ENCODE measurements around the gene KPTN. TPM values are rescaled to one million over a fixed set of nuclear protein-coding genes. Genes with fewer than 3 reads are reported as not detected.

KPTN gene
- 1 to 10 TPM; 4.6 to 6.0 TPM for total RNA-seq
- long read RNA-seq, transcript KPTN-201 (12 exons, 1,691 nt) = major isoform, 5 of 7 reads
- long read RNA-seq, partial matches to known transcripts = 1 of 7 reads
- long read RNA-seq, other reads (novel, unspliced or antisense) = 1 of 7 reads

DNA sequence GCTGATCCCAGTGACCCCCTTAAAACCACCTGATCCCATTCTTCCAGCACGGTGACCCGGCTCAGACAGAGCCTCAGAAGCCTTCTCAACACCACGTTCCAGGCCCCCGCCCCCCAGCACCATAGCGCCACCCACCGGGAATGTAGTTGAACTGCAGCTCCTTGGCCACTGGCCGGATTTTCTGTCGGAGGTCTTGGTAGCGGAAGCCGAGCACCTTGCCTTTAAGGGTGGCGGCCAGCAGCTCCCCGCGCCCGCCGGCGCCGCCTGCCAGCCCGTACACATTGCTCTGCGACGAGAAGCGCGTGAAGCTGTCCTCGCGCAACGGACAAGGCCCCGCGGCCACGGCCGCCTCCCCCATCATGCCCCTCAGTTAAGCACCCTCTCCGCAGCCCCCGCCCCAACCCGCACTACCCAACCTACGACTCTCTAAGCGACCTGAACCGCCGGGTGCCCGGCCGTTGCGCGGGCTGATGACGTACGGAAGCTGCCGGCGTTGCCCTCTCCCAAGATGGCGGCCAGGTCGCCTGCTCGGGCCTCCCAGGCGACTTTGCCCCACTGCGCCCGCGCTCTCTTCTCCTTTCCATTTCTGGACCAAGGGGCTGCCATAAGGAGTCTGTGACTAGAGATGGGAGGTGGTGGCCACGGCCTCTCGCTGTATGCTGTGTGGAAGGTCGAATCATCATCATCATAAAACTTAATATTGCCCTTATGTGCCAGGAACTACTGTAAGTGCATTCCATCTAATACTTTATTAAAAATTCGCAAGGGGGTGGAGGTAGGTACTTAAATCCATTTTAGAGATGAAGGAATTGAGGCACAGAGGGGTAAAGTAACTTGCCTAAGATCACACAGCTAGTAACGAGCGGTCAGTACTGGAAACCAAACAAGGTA, at the start of gene KPTN:
Gene KPTN (minus strand): TSS at position 420 of the 891 bp plus-strand sequence. CDS start 59 bp downstream, at position 361.
- ATAC-seq (peak; percentile 91), DNase-seq (peak; percentile 86 to 91)
- intact Hi-C loops (cut with DNase I, micrococcal nuclease) = no loop called here

DNA sequence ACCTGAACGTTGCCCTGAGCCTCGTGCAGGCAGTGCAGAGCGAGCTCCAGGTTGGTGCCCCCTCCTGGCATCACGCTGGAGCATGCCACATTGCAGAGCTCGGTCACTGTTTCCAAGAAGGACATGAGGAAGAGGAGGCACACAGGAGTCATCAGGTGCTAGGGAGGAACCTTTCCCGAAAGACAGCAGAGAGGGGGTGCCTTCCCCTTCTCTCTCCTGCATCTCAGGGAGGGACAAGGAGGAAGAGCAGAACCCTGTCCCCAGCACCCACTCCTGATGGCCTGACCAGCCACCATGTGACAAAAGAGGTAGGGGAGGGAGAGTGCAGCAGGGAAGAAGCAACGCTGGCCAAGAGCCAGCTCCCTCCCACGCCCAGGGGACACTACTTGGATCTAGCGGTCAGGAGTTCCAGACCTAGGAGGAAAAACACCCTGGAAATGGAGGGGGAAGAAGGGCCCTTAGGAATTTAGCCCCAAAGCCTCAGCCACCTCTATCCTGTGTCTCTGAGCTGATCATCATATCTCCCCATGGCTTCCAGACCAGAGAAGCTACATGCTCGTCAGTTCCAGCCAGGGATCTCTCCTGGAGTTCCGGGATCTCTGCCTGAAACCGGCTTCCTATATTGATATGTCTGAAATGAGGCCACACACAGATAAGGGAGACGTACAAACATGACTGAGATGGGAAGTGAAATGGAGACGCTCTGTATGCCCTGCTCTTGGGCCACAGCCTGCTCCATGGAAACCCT, 47.8 kb upstream of the KPTN start:
- ATAC-seq (no peak), DNase-seq (no peak)
- intact Hi-C loops (cut with DNase I, micrococcal nuclease) = no loop called here

DNA sequence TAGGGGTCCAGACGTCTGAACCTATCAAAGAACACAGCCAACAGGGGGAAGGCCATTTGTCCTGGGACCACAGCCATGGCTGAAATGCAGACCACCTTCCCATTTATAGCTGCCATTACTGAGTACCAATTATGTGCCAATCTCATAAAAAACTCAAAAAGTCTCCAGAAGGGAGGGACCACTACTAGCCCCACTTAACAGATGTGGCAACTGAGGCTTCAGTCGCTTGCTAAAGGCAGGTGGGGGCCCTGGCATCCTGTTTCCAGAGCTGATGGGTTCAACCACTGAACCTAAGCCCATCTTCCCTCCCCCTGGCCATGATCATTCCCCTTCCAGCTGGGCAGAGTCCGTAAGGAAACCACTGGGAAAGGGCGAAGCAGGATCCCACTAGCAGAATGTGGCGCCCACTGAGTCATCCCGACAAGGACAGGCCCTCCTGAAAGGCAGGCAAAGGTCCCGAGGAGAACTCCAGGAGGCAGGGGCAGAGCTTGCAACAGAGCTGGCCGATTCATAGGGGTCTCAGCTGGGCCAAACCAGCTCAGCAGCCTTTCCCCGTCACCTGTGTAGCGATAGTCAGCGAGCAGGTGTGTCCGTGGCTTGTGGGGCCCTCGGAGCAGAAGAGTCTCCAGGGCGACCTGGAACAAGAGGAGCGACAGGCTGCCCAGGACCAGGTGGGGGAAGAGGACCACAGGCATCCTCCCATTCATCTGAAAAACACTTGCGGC, 45.2 kb upstream of the KPTN start:
- intact Hi-C loops (cut with DNase I, micrococcal nuclease) = no loop called here
- DNase-seq (no peak), ATAC-seq (no peak)

DNA sequence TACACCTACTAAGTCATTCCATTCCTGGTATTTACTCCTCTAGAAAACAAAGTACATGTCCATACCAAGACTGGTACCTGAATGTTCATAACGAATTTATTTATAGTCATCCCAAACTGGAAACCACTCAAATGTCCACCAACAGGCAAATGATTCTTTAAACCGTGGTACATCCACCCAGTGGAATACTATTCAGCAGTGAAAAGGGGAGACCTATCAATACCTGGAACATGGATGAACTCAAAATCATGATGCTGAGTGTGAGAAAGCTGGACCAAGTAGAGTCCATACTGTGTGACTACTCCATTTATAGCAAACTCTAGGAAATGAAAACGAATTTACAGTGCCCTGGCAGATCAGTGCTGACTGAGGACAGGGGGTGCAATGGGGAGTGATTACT, 42.8 kb upstream of the KPTN start:
- DNase-seq (no peak), ATAC-seq (no peak)
- intact Hi-C loops (cut with DNase I, micrococcal nuclease) = no loop called here

DNA sequence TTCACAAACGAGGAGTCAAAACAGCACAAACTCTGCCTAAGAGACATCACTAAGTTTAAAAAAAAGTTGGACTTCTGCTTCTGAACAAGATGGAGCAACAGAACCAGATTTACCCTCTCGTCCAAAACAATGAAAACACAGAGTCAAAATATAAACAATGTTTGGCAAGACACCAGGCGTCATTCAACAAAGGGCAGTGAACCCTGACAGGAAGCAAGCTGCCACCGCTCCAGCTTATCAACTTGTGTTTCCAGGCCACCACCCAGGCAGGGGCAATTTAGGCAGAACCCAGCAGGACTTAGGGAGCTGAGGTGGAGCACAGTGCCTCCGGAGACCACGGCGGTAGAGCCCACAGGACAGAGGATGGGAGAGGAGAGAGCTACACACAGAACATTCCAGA, 39.5 kb upstream of the KPTN start:
- intact Hi-C loops (cut with DNase I, micrococcal nuclease) = loop anchor here in 1 of 2 donors (5.0 kb wide), 1 partner anchor 174 kb away; no protein-coding TSS in a partner anchor
- peak in 1 of 2 donors; percentile 45 for DNase-seq
- ATAC-seq = peak; percentile 87

DNA sequence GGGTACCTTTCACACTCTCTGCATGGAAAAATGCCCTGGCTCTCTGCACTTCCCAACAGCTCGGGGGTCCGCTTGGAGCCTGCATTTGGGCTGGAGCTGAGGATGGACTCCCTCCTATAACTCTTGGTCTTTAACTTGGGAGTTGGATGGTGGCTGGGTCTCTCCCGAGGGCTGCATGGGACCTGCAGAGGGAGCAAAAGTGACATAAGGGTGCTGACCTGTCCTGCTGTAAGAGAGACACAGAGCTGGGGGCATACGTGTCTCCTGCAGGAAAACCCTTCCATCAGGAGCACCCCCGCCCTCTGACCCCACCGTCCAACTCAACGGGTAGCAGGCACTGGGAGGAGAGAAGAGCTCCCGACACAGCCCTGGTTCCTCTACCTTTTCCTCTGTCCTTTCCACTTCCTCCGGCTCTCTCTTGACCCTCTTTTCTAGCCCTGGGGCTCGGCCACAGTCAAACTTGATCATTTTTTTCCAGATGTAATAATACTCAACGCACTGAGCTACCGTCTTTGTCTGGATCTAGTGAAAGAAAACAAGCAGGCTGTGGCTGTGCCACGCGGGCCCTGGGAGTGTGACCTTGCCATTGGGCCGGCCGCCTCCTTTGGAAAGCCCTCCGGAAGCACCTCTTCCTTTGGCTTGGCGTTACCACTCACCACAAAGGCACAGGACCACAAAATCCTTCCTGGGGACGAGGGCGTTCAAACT, 37.6 kb upstream of the KPTN start:
- ATAC-seq (no peak), DNase-seq (no peak)
- intact Hi-C loops (cut with DNase I, micrococcal nuclease) = loop anchor here in 1 of 2 donors (5.0 kb wide), 1 partner anchor 176 kb away; no protein-coding TSS in a partner anchor

DNA sequence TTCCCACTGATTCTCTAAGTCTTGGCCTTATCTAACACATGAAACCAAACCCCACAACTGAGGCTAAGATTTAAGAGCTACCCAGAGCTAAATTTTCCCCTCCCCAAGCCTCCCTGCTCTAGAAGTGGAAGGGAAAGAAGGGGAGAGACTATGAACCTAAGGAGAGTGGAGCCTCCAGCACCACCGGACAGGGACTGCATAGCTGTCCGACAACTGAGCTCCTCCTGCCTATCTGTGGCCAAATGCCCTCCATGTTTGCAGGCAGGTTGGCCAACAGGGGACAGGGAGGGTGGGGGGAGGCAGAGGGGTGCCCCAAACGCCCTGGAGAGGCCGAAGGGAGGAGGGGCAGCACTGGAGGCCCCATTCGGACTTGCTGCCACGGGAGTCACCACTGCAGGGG, 36.8 kb upstream of the KPTN start:
- DNase-seq = no peak
- no peak for ATAC-seq
- intact Hi-C loops (cut with DNase I, micrococcal nuclease) = loop anchor here in 1 of 2 donors (5.0 kb wide), 1 partner anchor 176 kb away; no protein-coding TSS in a partner anchor

DNA sequence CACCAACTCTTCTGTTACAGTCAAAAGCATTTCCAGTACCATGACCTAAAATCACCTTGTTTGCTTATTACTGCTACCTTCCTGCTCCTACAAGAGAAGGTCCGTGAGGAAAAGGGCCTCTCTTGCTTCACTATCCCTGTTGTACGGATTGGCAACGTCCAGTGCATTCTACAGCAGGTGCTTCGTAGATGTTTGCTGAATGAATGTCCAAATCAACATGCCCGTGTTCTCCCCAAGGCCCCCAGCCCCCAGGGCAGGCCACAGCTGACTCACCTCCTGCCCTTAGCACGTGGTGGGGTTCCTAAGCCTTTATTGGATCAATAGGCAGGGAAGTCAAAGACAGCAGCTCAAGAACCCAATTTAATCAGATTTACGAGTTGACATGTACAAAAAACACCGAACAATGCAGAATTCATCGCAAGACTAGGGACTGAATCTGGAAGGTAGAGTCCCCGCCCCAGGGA, 36.4 kb upstream of the KPTN start:
- intact Hi-C loops (cut with DNase I, micrococcal nuclease) = loop anchor here in 1 of 2 donors (5.0 kb wide), 1 partner anchor 177 kb away; no protein-coding TSS in a partner anchor
- DNase-seq = no peak
- ATAC-seq = no peak

DNA sequence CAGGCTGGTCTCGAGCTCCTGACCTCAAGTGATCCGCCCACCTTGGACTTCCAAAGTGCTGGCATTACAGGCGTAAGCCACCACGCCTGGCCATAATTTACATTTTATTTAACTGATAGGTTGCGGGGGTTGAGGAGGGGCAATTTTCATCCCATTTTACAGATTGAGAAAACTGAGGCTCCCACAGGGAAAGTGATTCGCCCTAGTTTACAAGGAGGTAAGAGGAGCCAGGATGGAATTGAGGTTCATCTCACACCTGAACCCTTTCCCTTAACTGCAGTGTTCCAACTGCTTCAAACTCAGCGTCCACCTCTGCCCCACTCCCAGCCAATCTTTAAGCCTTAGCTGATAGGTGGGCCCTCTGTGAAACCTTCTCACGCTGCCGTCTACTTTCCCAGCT, 34.8 kb upstream of the KPTN start:
- ATAC-seq (no peak), DNase-seq (no peak)
- intact Hi-C loops (cut with DNase I, micrococcal nuclease) = no loop called here

DNA sequence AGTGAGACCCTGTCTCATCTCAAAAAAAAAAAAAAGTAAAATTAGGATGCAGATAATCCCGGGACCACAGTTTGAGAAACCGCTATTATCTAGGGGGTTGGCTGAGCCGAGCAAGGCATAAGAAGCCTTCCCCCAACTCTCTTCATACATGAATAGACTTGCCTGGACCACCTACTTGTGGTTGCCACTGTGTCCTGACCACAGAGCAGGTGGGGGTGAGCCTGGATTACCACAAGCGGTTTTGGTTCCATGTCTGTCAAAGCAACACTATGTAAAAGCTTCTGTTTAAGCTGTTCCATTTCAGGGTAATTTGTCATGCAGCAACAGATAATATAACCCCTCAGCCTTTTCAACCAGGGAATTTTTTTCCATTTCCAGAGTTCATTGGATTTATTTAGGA, 34.1 kb upstream of the KPTN start:
- ATAC-seq = no peak
- intact Hi-C loops (cut with DNase I, micrococcal nuclease) = no loop called here
- DNase-seq = no peak

DNA sequence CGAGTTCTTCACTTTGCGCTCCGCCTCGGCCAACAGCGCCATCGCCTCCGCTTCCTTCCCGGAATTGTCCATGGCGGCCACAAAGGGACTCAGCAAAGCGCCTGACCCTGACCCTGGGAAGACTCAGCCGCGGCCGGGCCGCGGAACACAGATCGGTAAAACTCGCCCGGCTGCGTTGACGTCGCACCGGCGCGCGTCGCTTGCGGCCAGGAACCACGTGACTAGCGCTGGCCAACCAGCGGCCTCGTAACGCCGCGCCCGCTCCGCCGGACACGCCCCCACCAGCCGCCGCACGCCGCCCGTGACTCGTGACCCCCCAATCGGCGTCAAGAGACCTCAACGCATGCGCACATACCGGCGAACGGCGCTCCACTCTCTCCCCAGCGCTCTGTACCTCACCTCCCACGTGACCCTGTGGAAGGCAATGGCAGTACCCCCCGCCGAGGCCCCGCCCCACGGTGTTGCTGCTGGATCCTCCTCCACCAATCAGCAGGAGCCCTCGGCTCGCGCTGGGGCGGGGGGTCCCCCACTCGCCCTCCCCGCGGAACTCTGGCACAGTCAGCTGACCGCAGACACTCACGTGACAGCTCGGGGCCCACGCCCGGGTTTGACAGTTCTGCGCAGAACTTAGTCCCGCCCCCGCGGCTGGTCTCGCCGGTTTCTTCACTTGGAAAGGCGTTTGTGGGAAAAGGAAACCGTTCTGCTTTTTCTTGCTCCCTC, 31.0 kb upstream of the KPTN start, which contains the start of gene NAPA:
Gene NAPA (minus strand): TSS at position 195 of the 720 bp plus-strand sequence. CDS start 123 bp downstream, at position 72.
- intact Hi-C loops (cut with DNase I, micrococcal nuclease) = no loop called here
- DNase-seq = peak; percentile 100

DNA sequence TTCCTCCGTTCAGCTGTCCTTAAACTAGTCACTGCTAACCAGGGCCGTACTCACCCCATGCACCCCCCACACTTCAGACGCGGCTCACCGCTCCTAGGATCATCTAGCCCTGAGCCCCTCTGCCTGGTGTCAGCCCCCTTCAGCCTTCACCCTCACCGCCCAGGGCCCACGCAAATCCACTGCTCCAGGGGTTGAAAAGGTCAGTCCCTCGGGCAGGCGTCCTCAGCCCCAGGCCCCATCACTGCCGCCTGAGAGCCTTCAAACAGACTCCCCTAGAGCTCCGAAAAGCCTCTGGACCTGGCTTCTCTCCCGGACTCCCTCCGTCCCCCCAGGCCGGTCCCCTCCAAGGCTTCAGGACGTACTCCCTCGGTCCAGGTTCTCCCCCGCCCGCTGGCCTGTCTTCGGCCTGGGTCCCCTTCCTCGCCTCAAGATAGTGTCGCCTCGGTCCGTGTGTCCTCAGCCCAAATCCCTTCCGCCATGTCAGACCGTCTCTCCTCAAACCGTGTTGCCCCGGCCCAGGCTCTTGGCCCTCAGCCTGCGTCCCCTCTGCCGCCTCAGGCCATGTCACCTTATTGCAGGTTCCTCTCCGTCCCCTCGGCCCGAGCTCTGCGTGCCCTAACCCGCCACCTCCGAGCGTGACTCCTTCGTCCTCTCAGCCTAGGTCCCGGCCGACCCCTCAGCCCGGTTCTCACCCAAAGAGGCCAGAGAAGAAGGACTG, 30.3 kb upstream of the KPTN start:
- no peak for ATAC-seq
- intact Hi-C loops (cut with DNase I, micrococcal nuclease) = no loop called here
- peak in 1 of 2 donors; percentile 36 for DNase-seq

More for the DNA sequence above, 31.0 kb upstream of the KPTN start, which contains the start of gene NAPA:
- ATAC-seq = peak; percentile 87

DNA sequence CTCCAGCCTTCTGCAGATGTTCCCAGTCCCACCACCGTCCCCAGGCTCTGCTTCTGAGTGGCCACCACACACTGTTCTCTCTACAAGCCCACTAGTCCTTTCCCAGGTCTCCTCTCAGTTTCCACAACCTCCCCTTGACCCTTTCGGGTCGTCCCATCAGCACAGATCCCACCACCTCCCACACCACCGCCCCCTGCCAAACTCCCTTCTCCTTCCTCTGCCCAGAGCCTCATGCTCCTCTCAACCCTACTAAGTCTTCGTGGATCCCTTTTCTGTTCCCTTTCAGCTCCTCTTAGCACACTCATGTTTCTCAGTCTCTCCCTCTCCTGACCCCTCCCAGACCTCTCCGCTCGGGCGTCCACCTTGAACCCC, 28.9 kb upstream of the KPTN start:
- no peak for ATAC-seq
- intact Hi-C loops (cut with DNase I, micrococcal nuclease) = no loop called here
- no peak for DNase-seq

DNA sequence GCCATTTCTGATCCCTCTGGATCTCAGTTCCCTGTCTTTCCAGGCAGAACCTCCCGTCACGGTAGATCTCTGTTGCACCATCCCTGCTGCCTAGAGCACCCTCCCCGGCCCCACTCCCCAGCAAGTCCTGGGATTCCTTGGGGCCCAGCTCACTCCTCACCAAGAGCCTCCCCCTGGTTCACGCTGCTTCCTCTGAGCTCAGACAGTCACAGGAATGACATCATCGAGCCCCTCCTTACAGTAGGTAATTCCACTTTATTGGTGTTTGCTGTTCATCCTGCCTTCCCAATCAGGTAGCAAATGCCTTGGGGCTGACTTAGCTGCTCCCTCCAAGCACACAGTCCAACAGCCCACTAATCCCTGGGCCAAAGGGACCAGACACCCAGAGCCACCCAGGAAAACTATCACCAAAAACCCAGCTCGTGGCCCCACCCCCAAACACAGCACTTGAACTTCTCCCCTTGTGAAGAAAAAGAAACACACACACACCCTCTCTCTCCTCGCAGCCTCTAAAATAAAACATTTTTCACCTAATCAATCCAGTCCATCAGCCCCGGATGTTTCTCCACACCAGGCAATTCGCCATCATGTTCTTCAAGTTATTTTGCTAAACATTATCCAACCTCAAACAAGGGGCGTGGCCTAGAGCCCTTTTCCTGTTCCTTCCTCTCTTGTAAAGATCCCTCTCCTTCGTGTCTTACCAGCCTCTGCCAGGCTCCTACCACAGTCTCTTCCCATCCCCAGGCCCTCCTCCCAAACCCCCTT, 28.3 kb upstream of the KPTN start:
- intact Hi-C loops (cut with DNase I, micrococcal nuclease) = no loop called here
- peak; percentile 38 for ATAC-seq
- DNase-seq = peak; percentile 77 to 84

DNA sequence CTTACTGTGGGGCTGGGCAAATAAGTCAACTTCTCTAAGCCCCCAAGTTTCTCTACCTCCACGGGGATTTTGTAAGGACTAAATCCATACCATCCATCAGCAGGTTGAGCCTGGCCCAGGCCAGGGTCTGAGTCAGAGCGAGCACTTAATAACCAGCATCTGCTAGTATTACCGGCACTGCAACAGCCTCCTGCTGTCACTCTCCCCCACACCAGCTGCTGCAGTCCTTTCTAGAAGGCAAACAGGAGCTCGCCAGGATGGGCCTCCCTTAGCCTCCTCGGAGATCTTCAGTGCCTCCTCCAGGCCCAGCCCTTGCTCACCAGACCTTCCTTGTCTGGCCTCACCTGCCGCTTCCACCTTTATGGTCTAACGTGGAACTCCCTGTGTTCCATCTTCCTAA, 27.7 kb upstream of the KPTN start:
- intact Hi-C loops (cut with DNase I, micrococcal nuclease) = no loop called here
- ATAC-seq = no peak
- no peak for DNase-seq

DNA sequence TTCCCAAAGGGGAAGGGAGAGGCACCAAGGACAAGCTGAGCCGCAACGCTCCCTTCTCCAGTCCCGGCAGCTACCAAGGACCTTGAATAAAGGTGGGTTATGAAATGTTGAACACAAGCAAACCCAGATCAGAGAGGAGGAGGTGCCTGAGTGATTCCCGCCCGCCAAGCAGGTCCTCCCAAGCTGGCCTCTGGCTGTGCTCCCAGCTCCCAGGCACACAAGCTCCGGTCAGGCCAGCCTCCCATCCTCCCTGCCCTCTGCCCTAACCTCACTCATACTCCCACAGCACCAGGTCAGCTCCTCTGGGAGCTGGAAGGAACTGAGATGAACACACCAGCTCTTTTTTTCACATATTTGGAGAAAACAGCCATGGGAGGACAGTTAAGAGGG, 27.1 kb upstream of the KPTN start:
- intact Hi-C loops (cut with DNase I, micrococcal nuclease) = no loop called here

More for the DNA sequence above, 27.1 kb upstream of the KPTN start:
- no peak for ATAC-seq
- no peak for DNase-seq
